ENCODE results near the gene PFKL.
"Not testable (repeated sequence)": the region's sequence is repeated elsewhere in the genome, so short reads cannot be mapped to it uniquely, and the experiment has no call there.

The PFKL gene

DNA sequence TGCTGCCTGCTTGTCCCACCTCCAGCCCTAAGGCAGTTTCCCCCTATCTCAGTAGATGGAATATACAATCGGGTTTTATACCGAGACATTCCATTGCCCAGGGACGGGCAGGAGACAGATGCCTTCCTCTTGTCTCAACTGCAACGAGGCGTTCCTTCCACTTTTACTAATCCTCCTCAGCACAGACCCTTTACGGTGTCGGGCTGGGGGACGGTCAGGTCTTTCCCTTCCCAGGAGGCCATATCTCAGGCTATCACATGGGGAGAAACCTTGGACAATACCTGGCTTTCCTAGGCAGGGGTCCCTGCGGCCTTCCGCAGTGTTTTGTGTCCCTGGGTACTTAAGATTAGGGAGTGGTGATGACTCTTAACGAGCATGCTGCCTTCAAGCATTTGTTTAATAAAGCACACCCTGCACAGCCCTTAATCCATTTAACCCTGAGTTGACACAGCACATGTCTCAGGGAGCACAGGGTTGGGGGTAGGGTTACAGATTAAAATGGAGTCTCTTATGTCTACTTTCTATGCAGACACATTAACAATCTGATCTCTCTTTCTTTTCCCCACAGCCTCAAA, 16.6 kb upstream of the PFKL start:
- not testable (repeated sequence) for H3K4me1 ChIP-seq (ENCODE audit: control insufficient read depth, insufficient read depth, low read length); H3K4me3 ChIP-seq (ENCODE audit: low read length); H3K9me3 ChIP-seq (ENCODE audit: control insufficient read depth, low read length); H3K36me3 ChIP-seq (ENCODE audit: control insufficient read depth, insufficient read depth, low read length); H3K9ac ChIP-seq (ENCODE audit: low read length)
- peaks cover 25% of the 10 kb centered on the region for H3K27me3 ChIP-seq (ENCODE audit: control insufficient read depth, insufficient read depth, low read length)

DNA sequence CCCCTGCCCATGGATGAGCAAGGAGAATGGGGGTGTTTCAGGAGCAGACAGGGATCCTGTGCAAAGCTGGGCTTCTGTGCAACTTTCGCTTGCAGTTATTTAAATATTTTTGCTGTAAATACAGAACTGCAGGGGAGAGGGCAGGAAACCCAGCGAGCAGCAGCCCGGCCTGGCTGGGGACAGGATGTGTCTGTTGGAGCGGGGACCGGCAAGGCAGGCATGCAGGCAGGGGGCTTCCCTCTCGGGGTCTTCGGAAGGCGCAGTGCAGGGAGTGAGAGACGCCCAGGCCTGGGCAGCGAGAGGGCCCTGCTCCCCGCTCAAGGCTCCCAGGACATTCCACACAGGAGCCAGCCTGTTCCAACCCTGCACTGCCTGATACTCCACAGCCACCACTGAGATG, 15.9 kb upstream of the PFKL start:
- Histone ChIP-seq H3K36me3 (ENCODE audit: control insufficient read depth, insufficient read depth, low read length) (no peaks in the 10 kb centered on the region), H3K27me3 (ENCODE audit: control insufficient read depth, insufficient read depth, low read length) (peaks cover 25% of the 10 kb centered on the region), H3K4me1 (ENCODE audit: control insufficient read depth, insufficient read depth, low read length) (no peaks in the 10 kb centered on the region), H3K9ac (ENCODE audit: low read length) (no peak overlapping the region), H3K9me3 (ENCODE audit: control insufficient read depth, low read length) (no peaks in the 10 kb centered on the region), H3K4me3 (ENCODE audit: low read length) (no peak overlapping the region)

DNA sequence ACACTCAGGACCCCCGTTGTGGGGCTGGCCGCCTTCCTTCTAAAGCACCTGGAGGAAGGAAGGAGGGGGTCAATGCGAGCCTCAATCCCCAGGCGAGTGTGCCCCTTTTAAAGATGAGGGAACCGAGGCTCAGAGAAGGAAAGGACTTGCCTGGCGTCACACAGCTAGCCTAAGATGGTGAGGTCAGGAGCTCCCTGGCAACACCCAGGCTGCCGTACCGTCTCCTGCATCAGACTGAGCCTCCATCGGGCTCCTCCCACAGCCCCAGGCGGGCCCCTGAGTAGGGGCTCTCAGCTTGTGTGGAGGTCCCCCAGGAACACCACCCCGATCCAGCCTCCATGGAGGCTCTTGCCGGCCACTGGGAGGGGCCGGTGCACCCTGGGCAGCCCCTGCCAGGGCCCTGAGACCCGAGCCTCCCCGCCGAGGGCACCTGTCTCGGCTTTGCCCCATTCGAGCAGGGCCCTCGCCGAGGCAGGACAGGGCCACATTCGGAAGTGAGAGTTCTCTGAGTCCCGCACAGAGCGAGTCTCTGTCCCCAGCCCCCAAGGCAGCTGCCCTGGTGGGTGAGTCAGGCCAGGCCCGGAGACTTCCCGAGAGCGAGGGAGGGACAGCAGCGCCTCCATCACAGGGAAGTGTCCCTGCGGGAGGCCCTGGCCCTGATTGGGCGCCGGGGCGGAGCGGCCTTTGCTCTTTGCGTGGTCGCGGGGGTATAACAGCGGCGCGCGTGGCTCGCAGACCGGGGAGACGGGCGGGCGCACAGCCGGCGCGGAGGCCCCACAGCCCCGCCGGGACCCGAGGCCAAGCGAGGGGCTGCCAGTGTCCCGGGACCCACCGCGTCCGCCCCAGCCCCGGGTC, 14.5 kb upstream of the PFKL start, which contains the start of gene AIRE:
AIRE (plus strand) TSS at position 739 of the 855 bp plus-strand sequence. CDS start 131 bp downstream, outside the sequence.
- Histone ChIP-seq H3K27me3 (ENCODE audit: control insufficient read depth, insufficient read depth, low read length) (peaks cover 25% of the 10 kb centered on the region), H3K4me3 (ENCODE audit: low read length) (no peak within 1 kb of the TSS), H3K4me1 (ENCODE audit: control insufficient read depth, insufficient read depth, low read length) (no peaks in the 10 kb centered on the region), H3K9me3 (ENCODE audit: control insufficient read depth, low read length) (no peaks in the 10 kb centered on the region), H3K9ac (ENCODE audit: low read length) (no peak within 1 kb of the TSS), H3K36me3 (ENCODE audit: control insufficient read depth, insufficient read depth, low read length) (no peaks in the 10 kb centered on the region)

DNA sequence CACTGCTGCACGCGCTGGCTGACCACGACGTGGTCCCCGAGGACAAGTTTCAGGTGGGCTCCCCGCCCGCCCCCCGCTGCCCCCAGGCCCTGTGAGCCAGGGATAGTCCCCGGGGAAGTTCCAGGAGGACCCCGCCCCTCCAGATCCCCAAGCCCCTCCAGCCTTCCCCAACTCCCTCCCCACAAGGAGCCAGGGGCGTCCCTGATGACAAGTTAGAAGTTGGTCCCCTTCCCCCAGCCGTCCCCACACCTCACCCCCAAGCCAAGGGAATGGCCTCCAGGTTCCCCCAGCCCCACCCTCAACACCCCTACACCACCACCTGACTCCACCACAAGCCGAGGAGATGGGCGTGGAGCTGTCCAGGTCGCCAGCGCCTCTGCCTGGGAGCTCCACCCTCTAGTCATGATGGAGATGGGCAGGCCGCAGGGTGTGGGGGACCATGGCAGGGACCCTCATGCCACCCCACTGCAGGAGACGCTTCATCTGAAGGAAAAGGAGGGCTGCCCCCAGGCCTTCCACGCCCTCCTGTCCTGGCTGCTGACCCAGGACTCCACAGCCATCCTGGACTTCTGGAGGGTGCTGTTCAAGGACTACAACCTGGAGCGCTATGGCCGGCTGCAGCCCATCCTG, 13.7 kb upstream of the PFKL start:
- Histone ChIP-seq H3K9me3 (ENCODE audit: control insufficient read depth, low read length) (no peaks in the 10 kb centered on the region), H3K4me1 (ENCODE audit: control insufficient read depth, insufficient read depth, low read length) (no peaks in the 10 kb centered on the region), H3K36me3 (ENCODE audit: control insufficient read depth, insufficient read depth, low read length) (no peaks in the 10 kb centered on the region), H3K4me3 (ENCODE audit: low read length) (no peak overlapping the region), H3K9ac (ENCODE audit: low read length) (no peak overlapping the region), H3K27me3 (ENCODE audit: control insufficient read depth, insufficient read depth, low read length) (peaks cover 25% of the 10 kb centered on the region)

DNA sequence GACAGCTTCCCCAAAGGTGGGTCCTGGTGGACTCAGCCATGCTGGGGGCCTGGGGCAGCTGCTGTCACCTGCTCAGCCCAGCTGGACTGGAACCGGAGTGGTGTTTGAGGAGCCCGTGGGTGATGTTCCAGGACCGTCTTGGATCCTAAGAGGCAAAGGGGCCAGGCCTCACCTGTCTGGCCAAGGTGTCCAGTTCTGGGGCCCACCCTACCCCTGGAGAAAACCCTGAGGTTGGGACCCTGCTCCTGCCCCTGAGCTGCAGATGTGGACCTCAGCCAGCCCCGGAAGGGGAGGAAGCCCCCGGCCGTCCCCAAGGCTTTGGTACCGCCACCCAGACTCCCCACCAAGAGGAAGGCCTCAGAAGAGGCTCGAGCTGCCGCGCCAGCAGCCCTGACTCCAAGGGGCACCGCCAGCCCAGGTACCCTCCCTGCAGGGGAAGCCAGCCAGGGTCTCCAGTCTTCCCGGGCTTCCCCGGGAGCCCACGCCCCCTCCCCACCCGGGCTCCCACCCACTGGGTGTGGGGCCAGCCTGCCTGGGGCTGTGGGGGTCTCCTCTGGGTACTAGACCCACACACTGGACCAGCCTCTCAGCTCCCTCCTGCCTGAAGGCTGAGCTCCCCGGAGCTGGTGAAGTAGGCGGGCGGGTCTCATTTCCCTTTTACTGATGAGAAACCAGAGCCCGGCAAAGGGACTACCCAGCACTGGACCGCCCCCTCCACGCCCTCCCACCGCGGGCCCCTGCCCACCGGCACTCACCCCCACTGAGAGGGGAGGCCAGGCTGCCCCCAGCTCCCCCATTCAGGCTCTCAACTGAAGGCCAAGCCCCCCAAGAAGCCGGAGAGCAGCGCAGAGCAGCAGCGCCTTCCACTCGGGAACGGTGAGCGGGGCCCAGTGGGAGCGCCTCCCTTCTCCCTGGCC, 12.9 kb upstream of the PFKL start:
- Histone ChIP-seq H3K9ac (ENCODE audit: low read length) (no peak overlapping the region), H3K4me3 (ENCODE audit: low read length) (no peak overlapping the region), H3K9me3 (ENCODE audit: control insufficient read depth, low read length) (no peaks in the 10 kb centered on the region), H3K27me3 (ENCODE audit: control insufficient read depth, insufficient read depth, low read length) (peaks cover 25% of the 10 kb centered on the region), H3K36me3 (ENCODE audit: control insufficient read depth, insufficient read depth, low read length) (no peaks in the 10 kb centered on the region), H3K4me1 (ENCODE audit: control insufficient read depth, insufficient read depth, low read length) (no peaks in the 10 kb centered on the region)

DNA sequence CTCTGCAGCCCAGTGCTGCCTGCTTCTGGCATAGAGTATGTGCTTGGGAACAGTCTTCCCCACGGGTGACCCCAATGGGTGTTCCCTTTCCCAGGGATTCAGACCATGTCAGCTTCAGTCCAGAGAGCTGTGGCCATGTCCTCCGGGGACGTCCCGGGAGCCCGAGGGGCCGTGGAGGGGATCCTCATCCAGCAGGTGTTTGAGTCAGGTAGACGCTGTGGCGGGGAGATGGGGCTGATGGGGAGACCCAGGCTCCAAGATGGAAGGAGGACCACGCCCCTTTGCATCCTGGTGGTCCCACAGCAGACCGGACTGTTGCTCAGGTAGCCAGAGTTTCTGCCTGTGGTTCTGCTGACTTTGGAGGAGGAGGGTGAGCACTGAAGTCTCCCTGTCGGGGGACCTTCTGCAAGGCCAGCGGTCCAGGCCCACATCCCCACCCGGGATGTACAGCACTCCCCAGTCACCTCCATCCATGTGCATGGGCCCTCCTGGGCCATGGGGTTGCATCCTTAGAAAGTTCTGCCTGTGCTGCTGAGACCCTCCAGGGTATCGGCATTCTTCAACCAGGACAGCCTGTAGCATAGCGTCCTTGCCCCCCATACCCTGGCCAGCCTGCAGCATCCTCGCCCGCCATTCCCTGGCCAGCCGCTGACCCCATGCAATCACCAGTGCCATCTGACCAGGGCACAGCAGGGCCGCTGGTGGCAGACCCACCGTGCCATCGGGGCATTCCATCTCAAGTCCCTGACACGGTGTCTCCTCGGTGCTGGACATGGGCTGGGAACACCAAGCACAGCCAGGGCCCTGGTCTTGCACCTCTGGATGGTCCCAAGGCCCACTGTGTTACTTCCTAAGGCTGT, 11.4 kb upstream of the PFKL start:
- no peak overlapping the region for H3K4me3 ChIP-seq (ENCODE audit: low read length)
- no peak overlapping the region for H3K9ac ChIP-seq (ENCODE audit: low read length)
- no peaks in the 10 kb centered on the region for H3K9me3 ChIP-seq (ENCODE audit: control insufficient read depth, low read length)
- H3K4me1 ChIP-seq (ENCODE audit: control insufficient read depth, insufficient read depth, low read length): no peaks in the 10 kb centered on the region
- no peaks in the 10 kb centered on the region for H3K36me3 ChIP-seq (ENCODE audit: control insufficient read depth, insufficient read depth, low read length)
- peaks cover 25% of the 10 kb centered on the region for H3K27me3 ChIP-seq (ENCODE audit: control insufficient read depth, insufficient read depth, low read length)

DNA sequence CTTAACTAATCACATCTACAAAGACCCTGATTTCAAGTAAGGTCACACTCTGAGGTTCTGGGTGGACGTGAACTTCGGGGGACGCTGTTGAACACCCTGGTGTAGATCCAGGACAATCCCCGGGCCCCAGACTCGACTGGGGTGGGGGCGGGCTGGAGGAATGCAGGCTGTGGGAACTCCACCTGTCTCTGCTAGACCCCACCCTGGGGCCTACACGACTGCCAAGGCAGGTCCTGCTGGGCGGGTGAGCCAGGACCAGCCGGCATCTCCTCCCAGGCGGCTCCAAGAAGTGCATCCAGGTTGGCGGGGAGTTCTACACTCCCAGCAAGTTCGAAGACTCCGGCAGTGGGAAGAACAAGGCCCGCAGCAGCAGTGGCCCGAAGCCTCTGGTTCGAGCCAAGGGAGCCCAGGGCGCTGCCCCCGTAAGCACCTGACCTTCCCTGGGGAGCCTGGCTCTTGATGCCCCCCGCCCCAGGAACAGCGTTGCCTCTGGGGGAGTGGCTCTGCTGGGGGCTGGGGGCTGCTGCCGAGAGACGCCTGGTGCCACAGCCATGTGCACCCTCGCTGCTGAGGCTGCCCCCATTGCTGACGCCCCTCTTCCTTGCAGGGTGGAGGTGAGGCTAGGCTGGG, 10.4 kb upstream of the PFKL start:
- H3K27me3 ChIP-seq (ENCODE audit: control insufficient read depth, insufficient read depth, low read length): peaks cover 25% of the 10 kb centered on the region
- no peaks in the 10 kb centered on the region for H3K4me1 ChIP-seq (ENCODE audit: control insufficient read depth, insufficient read depth, low read length)
- H3K9ac ChIP-seq (ENCODE audit: low read length): no peak overlapping the region
- H3K36me3 ChIP-seq (ENCODE audit: control insufficient read depth, insufficient read depth, low read length): no peaks in the 10 kb centered on the region
- H3K4me3 ChIP-seq (ENCODE audit: low read length): no peak overlapping the region
- no peaks in the 10 kb centered on the region for H3K9me3 ChIP-seq (ENCODE audit: control insufficient read depth, low read length)

DNA sequence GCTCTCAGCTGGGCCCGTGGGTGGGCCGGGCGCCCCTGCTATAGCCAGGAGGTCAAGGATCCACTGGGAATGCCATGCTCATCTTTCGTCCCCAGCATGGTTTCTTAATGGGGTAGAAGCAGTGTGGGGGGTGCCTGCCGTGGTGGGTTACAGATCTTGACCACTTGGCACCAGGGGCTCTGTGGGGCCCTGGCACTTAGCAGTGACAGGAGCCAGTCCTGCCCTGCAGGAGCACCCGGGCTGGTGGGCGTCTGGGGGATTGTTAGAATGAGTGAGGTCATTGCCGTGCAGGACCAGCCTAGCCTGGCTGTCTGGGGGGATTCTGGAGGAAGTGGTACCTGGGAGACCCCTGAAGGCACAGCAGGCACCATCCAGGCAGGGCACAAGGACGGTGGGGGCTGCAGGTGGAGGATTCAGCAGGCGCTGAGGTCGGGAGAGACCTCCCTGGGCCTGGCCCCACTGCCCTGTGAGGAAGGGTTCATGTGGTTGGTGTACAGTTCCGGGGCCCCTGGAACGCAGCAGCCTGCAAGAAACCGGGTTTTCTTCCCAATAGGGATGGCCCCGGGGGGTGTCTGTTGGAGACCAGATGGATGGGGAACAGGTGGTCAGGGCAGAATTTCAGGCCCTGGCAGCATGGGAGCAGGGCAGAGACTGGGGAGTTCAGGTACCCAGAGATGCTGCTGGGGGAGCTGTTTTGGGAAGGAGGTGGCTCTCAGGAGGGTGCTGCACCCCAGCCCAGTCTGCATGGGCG, 9.4 kb upstream of the PFKL start:
- H3K4me3 ChIP-seq (ENCODE audit: low read length): no peak overlapping the region

DNA sequence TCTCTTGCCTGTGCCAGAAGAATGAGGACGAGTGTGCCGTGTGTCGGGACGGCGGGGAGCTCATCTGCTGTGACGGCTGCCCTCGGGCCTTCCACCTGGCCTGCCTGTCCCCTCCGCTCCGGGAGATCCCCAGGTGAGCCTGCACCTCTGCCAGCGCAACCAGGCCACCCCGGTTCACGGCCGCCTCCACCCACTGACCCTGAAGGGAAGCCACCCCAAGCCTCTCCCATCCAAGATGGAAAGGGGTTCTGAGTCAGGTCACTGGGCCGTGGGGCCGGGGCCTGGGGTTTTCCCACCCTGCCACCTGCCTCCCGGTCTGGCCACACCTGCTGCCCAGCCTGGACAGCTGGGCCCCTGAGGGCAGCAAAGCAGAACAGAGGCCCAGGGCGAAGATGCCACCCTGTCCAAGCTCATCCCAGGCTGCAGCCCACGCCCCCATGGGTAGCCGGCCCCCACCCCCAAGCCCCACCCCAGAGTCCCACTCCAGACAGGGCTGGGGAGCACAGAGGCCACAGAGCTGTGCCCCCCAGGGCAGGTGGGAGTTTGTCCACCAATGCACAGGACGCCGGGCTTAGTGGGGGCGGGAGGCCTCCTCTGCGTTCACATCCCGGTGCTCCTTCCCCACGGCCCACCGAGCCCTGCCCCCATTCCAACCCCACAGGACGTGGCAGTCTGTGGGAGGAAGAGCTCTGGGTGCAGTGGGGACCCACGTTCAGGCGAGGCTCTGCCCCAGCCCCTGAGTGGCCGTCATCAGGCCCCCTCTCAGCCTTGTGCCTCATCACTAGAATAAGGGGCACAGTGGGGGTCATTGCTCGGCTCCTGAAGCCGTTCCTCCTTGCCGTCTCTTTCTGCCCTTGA, 8.5 kb upstream of the PFKL start:
- Histone ChIP-seq H3K4me1 (ENCODE audit: control insufficient read depth, insufficient read depth, low read length) (no peaks in the 10 kb centered on the region), H3K4me3 (ENCODE audit: low read length) (no peak overlapping the region), H3K9me3 (ENCODE audit: control insufficient read depth, low read length) (no peaks in the 10 kb centered on the region), H3K27me3 (ENCODE audit: control insufficient read depth, insufficient read depth, low read length) (peaks cover 8% of the 10 kb centered on the region), H3K36me3 (ENCODE audit: control insufficient read depth, insufficient read depth, low read length) (no peaks in the 10 kb centered on the region), H3K9ac (ENCODE audit: low read length) (no peak overlapping the region)

More for the DNA sequence above, 9.4 kb upstream of the PFKL start:
- H3K27me3 ChIP-seq (ENCODE audit: control insufficient read depth, insufficient read depth, low read length): peaks cover 15% of the 10 kb centered on the region
- no peaks in the 10 kb centered on the region for H3K36me3 ChIP-seq (ENCODE audit: control insufficient read depth, insufficient read depth, low read length)
- H3K9ac ChIP-seq (ENCODE audit: low read length): no peak overlapping the region
- no peaks in the 10 kb centered on the region for H3K4me1 ChIP-seq (ENCODE audit: control insufficient read depth, insufficient read depth, low read length)
- H3K9me3 ChIP-seq (ENCODE audit: control insufficient read depth, low read length): no peaks in the 10 kb centered on the region
